Stimulated activated naive B cell treated with anti-CD40 and anti-IgM and Interleukin-4, amounts not matched to agents 10 μg/mL and 1 μg/mL and 100 μg/mL, for 72 hours (primary cell): Measurements from ENCODE around the gene RALGAPA1.

Experiments used
- ATAC-seq, 2 donors: fragments of 150-1000 bp; cut with Tn5 transposase; replicated peaks; 2 replicates each; pipeline ENCODE4 v1.10.0; 2021; ENCODE audit warnings: moderate library complexity in 1 of 2
- DNase-seq: peaks from one replicate; pipeline ENCODE4 v3.0.0; 2021
- H3K27ac Mint-ChIP-seq: one replicate; pipeline ENCODE4 v1.8.0; 2022; ENCODE audit warnings: mild to moderate bottlenecking, mixed read lengths
- H3K27me3 Mint-ChIP-seq, 2 donors: one replicate each; pipeline ENCODE4 v1.8.0; 2022; ENCODE audit warnings: mixed read lengths in 2 of 2
- H3K36me3 Mint-ChIP-seq, 2 donors: one replicate each; pipeline ENCODE4 v1.8.0; 2022; ENCODE audit warnings: mixed read lengths in 2 of 2, mild to moderate bottlenecking in 1 of 2
- H3K4me1 Mint-ChIP-seq, 2 donors: one replicate each; pipeline ENCODE4 v1.8.0; 2022; ENCODE audit warnings: mixed read lengths in 2 of 2, mild to moderate bottlenecking in 1 of 2
- H3K4me3 Mint-ChIP-seq, 2 donors: one replicate each; pipeline ENCODE4 v1.8.0; 2022; ENCODE audit warnings: mild to moderate bottlenecking in 2 of 2, mixed read lengths in 2 of 2, moderate library complexity in 1 of 2
- H3K9me3 Mint-ChIP-seq, 2 donors: one replicate each; pipeline ENCODE4 v1.8.0; 2022; ENCODE audit warnings: mixed read lengths in 2 of 2, mild to moderate bottlenecking in 1 of 2

Gene RALGAPA1

DNA sequence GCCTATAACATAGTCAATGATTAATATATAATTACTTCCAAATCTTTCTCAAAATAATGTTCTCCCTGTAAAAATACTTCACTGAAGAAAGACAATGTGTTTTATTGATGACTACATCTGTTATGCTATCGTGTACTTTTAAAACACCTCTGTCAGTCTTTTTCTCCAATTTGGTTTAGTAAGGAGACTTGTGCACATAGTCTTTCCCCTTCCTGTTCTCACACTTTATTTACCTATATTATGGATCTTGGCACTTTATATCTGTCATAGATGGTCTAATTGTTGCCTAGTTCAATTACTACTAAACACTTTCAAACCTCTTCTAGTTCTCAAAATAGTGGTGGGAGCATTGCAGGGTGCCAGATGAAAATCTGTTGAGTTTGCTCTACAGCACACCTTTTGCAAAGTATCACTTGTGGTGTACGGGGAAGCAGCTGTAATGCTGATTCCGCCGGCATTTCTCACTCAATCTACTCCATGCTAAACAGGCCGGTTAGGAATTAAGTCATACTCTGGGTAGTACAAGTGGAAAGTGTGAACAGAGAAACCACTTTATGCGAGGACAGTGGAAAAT lies 276.2 kb downstream of the RALGAPA1 start:
- Mint-ChIP-seq H3K27me3 (peaks cover 39 to 66% of the 10 kb centered on the region in 2 donors), H3K36me3 (peaks cover 2% of the 10 kb centered on the region in 2 donors), H3K4me1 (peaks cover 7 to 24% of the 10 kb centered on the region in 2 donors), H3K27ac (no peak overlapping the region), H3K4me3 (peak overlapping the region; percentile 82 to 83), H3K9me3 (no peaks in the 10 kb centered on the region)
- DNase-seq (no peak), ATAC-seq (no peak)

DNA sequence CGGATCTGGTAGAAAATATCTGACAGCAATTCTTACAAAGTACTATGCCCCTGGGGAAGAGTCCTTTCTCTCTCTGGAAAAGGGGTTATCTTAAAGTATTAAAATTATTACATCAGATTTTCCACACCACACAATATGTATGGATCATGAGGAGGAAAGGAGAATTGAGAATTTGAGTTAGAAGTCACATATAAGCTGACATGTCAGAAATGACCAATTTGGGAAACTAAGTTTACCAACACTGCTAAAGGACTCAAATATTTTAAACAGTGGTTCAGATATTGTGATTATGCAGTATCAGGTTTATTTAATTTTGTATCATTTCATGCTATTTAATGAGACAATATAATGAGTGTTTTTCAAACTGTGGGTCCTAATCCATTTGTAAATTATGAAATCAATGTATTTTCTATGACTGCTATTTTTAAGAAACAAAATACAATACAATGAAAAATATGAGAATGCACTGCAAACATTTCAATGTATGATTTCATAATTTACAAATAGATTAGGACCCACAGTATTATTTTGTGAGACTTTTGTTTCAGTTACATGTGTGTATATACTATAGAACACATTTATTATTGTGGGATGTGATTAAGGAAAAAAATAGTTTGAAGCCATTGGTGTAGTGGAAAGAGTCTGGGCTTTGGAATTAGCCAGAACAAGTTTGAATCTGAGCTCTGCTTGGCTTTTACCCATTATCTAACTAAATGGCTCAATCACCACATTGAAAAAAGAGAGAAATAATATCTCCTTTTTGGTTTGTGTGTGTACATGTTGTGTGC lies 276.9 kb downstream of the RALGAPA1 start:
- no peak for DNase-seq
- H3K36me3 Mint-ChIP-seq: no peaks in the 10 kb centered on the region
- H3K4me1 Mint-ChIP-seq: peaks cover 7 to 24% of the 10 kb centered on the region in 2 donors
- no peak for ATAC-seq
- no peaks in the 10 kb centered on the region for H3K9me3 Mint-ChIP-seq
- no peak overlapping the region for H3K4me3 Mint-ChIP-seq
- peaks cover 39 to 66% of the 10 kb centered on the region in 2 donors for H3K27me3 Mint-ChIP-seq
- no peak overlapping the region for H3K27ac Mint-ChIP-seq

DNA sequence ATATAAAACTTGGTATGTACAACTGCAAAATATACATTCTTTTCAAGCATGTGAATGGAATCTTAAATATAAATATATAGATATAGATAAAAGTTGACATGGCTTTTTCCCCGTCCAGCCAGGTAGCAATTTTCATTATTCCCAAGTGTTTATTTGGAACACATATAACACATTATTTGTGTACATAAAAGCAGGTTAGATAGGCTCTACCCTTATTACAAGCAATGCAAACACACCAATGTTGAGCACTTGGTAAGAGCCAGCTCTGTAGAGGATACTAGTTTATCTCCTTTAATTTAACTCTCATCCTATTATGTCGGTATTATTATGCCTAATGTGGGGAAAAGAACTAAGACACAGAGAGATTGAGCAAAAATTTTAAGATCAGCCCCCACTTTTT lies 282.1 kb downstream of the RALGAPA1 start:
- H3K9me3 Mint-ChIP-seq: peaks cover 0 to 2% of the 10 kb centered on the region in 2 donors
- ATAC-seq: no peak
- H3K36me3 Mint-ChIP-seq: peaks cover 0 to 2% of the 10 kb centered on the region in 2 donors
- no peak overlapping the region for H3K27ac Mint-ChIP-seq
- H3K27me3 Mint-ChIP-seq: peaks cover 18 to 35% of the 10 kb centered on the region in 2 donors
- H3K4me1 Mint-ChIP-seq: no peaks in the 10 kb centered on the region
- no peak for DNase-seq
- no peak overlapping the region for H3K4me3 Mint-ChIP-seq

DNA sequence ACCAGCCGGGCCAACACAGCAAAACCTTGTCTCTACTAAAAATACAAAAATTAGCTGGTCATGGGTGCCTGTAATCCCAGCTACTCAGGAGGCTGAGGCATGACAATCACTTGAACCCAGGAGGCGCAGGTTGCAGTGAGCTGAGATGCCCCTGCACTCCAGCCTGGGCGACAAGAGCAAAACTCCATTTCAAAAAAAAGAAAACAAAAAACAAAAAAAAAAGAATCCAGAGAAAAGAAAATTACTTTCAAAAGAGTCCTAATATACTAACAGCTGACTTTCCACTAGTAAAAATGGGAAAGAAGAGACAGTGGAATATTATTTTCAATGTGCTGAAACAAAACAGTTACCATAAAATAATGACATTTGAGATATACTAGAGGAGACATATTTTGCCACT lies 283.4 kb downstream of the RALGAPA1 start:
- no peaks in the 10 kb centered on the region for H3K4me1 Mint-ChIP-seq
- no peak overlapping the region for H3K27ac Mint-ChIP-seq
- no peak for ATAC-seq
- H3K36me3 Mint-ChIP-seq: peaks cover 0 to 2% of the 10 kb centered on the region in 2 donors
- peaks cover 0 to 2% of the 10 kb centered on the region in 2 donors for H3K9me3 Mint-ChIP-seq
- H3K27me3 Mint-ChIP-seq: peaks cover 16 to 30% of the 10 kb centered on the region in 2 donors
- DNase-seq: no peak
- H3K4me3 Mint-ChIP-seq: no peak overlapping the region

DNA sequence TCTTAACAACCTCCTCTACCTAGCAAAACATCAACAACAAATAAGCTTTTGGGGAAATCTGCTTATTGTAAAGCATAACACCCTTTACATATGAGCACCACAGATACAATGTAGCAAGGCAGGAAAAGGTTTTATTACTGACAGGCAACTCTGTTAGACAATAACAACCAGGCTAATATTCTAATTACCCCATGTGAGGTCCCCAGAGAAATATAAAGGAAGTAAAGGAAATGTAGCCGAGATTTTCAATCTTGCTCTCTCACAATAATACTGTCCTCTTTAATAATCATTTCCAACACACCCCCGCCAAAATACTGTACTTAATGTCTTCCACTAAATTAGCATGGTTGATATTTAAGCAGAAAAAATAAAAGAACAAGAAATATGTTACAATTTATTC lies 289.1 kb downstream of the RALGAPA1 start:
- peaks cover 0 to 4% of the 10 kb centered on the region in 2 donors for H3K27me3 Mint-ChIP-seq
- no peak overlapping the region for H3K27ac Mint-ChIP-seq

DNA sequence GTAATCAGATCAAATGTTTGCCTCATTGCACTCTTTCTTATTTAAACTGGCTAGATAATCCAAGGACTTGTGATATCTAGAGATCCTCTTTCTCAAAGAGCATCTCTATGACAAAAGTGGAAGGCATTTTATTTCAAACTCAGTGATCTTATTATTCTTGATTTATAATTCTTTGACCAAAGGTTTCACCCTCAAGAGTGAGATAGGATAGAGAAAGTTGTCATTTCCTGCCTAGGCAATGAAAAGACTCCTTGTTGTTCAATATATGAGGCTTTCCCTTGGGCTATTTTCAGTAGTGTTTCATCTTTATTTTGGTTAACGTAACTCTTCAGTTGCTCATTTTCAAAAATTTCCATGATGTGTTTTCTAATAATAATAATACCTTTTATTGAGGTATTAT lies 293.2 kb downstream of the RALGAPA1 start:
- DNase-seq (no peak), ATAC-seq (no peak)
- peaks cover 0 to 4% of the 10 kb centered on the region in 2 donors for H3K27me3 Mint-ChIP-seq
- no peaks in the 10 kb centered on the region for H3K36me3 Mint-ChIP-seq
- H3K4me1 Mint-ChIP-seq: no peaks in the 10 kb centered on the region
- no peak overlapping the region for H3K27ac Mint-ChIP-seq
- H3K4me3 Mint-ChIP-seq: no peak overlapping the region
- H3K9me3 Mint-ChIP-seq: peaks cover 0 to 8% of the 10 kb centered on the region in 2 donors

More for the DNA sequence above, 289.1 kb downstream of the RALGAPA1 start:
- H3K9me3 Mint-ChIP-seq: no peaks in the 10 kb centered on the region
- H3K4me1 Mint-ChIP-seq: no peaks in the 10 kb centered on the region
- DNase-seq (no peak), ATAC-seq (no peak)
- H3K4me3 Mint-ChIP-seq: no peak overlapping the region
- H3K36me3 Mint-ChIP-seq: no peaks in the 10 kb centered on the region

DNA sequence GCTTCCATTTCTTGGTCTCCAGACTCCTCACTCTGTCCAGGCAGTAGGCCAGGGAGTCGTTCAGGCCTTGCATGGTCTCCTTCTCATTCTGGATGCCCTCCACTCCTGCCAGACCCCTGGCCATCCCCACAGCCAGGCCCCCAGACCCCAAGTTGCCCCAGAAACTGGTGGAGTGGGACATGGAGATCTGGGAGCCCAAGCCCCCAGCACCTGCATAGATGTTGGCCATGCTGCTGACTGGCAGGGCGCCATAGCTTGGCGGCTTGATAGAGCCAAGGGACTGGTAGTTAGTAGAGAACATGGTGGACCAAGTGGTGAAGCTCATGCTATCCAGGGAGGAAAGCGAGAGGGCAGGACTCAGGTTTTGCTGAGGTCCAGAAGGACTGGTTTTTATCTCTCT lies 296.3 kb downstream of the RALGAPA1 start:
- Mint-ChIP-seq H3K4me1 (no peaks in the 10 kb centered on the region), H3K9me3 (peaks cover 0 to 8% of the 10 kb centered on the region in 2 donors), H3K36me3 (no peaks in the 10 kb centered on the region)

DNA sequence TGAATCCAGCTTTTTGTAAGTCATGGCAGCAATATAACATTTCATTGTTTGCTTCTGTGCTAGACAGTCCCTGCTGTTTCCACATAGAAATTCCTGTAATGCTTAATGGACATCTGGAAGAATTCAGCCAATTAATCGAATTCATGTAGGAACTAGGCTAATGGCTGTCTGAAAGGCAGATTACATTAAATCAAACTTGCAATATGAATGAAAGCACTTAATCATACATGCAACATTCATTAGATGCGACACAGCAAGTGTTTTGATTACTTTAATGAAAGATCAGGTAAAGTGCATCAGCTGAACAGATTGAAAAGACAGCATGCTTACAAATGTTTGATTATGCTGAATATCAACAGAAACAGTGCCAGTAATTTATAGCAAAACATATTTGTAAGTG lies 299.2 kb downstream of the RALGAPA1 start:
- Mint-ChIP-seq H3K9me3 (peaks cover 0 to 8% of the 10 kb centered on the region in 2 donors), H3K4me1 (no peaks in the 10 kb centered on the region), H3K36me3 (no peaks in the 10 kb centered on the region), H3K27ac (no peak overlapping the region), H3K4me3 (no peak overlapping the region), H3K27me3 (peaks cover 0 to 5% of the 10 kb centered on the region in 2 donors)
- ATAC-seq (no peak), DNase-seq (no peak)

More for the DNA sequence above, 296.3 kb downstream of the RALGAPA1 start:
- Mint-ChIP-seq H3K27me3 (no peaks in the 10 kb centered on the region), H3K27ac (no peak overlapping the region), H3K4me3 (no peak overlapping the region)
- DNase-seq: no peak
- ATAC-seq: no peak

DNA sequence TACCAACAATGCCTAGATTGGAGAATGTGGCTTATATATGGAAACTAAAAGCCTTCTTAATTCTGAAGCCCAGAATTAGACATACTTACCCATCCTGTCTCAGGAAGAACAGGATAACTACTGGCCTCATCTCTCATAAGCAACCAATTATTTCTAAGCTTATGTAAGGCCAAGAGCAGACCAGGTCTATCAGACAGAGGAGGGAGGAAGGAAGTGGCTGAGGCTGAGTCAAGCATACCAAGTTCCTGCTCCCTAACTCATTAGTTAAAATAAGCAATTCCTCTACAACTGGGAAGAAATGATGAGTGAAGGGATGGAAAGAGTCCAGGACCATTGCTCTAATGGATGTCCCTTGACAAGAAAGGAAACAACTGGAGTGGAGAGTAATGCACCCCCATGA lies 302.2 kb downstream of the RALGAPA1 start:
- DNase-seq (no peak), ATAC-seq (no peak)
- H3K9me3 Mint-ChIP-seq: no peaks in the 10 kb centered on the region
- no peak overlapping the region for H3K4me3 Mint-ChIP-seq
- H3K4me1 Mint-ChIP-seq: no peaks in the 10 kb centered on the region
- no peaks in the 10 kb centered on the region for H3K36me3 Mint-ChIP-seq
- H3K27ac Mint-ChIP-seq: no peak overlapping the region
- H3K27me3 Mint-ChIP-seq: peaks cover 5% of the 10 kb centered on the region in 2 donors

DNA sequence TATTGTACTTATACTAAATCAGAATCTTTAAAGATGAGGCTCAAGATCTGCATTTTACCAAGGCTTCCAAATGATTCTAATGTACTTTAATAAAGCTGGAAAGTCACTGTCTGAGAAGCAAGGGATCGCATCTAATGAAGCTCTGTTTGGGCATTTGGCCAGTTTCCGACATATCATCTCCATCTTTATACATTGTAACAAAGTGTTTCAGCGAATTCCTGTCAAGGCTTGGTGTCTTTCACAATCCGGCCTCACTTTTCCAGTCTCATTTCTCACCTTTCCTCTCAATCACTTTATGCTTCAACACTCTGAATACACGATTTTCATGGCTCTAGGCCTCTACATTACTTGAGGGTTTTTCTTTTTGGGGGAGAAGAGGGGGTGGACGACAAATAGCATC lies 302.6 kb downstream of the RALGAPA1 start:
- peaks cover 5% of the 10 kb centered on the region in 2 donors for H3K27me3 Mint-ChIP-seq
- no peaks in the 10 kb centered on the region for H3K9me3 Mint-ChIP-seq
- H3K36me3 Mint-ChIP-seq: no peaks in the 10 kb centered on the region
- ATAC-seq (no peak), DNase-seq (no peak)
- no peaks in the 10 kb centered on the region for H3K4me1 Mint-ChIP-seq
- H3K27ac Mint-ChIP-seq: no peak overlapping the region
- no peak overlapping the region for H3K4me3 Mint-ChIP-seq

DNA sequence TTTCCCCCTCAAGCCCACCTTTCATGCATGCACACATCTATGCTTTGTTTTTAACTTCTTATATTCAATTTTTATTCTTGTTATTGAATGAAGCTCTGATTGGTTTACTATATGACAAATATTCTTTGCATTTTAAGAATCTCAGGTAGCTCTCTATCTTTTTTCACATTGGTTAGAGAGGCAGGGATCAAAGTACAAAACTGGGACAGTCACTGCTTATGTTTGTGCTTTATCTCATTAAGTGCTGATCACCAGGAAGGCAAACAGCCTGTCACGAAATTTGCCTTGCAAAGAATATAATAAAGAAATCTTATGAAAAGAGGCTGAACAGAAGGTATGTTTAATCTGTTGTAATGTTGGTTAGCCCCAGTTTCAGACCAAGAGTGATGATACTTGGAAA lies 304.8 kb downstream of the RALGAPA1 start:
- ATAC-seq (no peak), DNase-seq (no peak)
- no peaks in the 10 kb centered on the region for H3K4me1 Mint-ChIP-seq
- no peaks in the 10 kb centered on the region for H3K9me3 Mint-ChIP-seq
- peaks cover 7% of the 10 kb centered on the region in 2 donors for H3K27me3 Mint-ChIP-seq
- no peak overlapping the region for H3K27ac Mint-ChIP-seq
- H3K36me3 Mint-ChIP-seq: no peaks in the 10 kb centered on the region
- H3K4me3 Mint-ChIP-seq: no peak overlapping the region

DNA sequence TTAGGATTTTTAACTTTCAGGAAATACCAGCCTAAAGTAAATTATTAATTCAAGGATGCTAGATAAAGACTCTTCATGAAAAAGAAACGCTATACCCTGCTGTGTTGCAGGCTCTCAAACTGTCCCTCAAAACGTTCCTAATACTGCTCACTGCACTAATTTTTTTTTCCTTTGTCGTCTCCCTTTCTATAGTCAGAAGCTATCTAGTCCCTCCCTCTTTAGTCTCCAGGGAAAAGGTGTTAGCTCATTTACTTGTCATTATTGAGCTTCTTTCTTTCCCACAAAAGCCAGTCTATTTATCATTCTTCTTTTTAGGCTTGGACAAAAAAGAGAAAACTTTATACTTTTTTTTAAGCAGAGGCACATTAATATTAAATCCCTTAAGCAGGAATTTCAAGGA lies 305.4 kb downstream of the RALGAPA1 start:
- no peak for DNase-seq
- H3K4me3 Mint-ChIP-seq: no peak overlapping the region
- peaks cover 0 to 2% of the 10 kb centered on the region in 2 donors for H3K9me3 Mint-ChIP-seq
- H3K27me3 Mint-ChIP-seq: peaks cover 13% of the 10 kb centered on the region in 2 donors
- ATAC-seq: no peak
- H3K4me1 Mint-ChIP-seq: no peaks in the 10 kb centered on the region
- H3K36me3 Mint-ChIP-seq: no peaks in the 10 kb centered on the region
- no peak overlapping the region for H3K27ac Mint-ChIP-seq

DNA sequence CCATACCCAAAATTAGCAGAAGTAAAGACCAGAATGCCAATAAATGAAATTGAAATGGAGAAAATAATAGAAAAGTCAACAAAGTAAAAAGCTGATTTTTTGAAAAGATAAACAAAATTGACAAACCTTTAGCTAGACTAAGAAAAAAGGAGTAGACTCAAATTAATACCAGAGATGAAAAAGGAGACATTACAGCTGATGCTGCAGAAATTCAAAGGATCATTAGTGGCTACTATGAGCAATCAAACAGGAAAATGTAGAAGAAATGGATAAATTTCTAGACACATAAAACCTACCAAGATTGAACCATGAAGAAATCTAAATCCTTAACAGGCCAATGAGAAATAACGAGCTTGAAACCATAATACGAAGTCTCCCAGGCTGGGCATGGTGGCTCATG lies 309.9 kb downstream of the RALGAPA1 start:
- ATAC-seq (no peak), DNase-seq (no peak)
- H3K36me3 Mint-ChIP-seq: no peaks in the 10 kb centered on the region
- no peak overlapping the region for H3K27ac Mint-ChIP-seq
- H3K4me1 Mint-ChIP-seq: no peaks in the 10 kb centered on the region
- peaks cover 27 to 38% of the 10 kb centered on the region in 2 donors for H3K27me3 Mint-ChIP-seq
- H3K9me3 Mint-ChIP-seq: peaks cover 0 to 3% of the 10 kb centered on the region in 2 donors
- no peak overlapping the region for H3K4me3 Mint-ChIP-seq

DNA sequence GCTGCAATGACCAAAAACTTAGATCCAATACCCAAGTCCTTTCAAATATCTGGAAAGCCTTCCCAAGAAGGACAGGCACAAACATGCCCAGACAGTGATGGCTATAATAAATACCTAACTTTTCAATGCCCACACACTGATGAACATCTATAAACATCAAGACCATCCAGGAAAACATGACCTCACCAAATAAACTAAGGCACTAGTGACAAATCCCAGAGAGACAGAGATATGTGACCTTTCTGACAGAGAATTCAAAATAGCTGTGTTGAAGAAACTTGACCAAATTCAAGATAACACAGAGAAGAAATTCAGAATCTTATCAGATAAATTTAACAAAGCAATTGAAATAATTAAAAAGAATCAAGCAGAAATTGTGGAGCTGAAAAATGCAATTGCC lies 313.8 kb downstream of the RALGAPA1 start:
- peaks cover 41 to 43% of the 10 kb centered on the region in 2 donors for H3K27me3 Mint-ChIP-seq
- no peak overlapping the region for H3K4me3 Mint-ChIP-seq
- ATAC-seq (no peak), DNase-seq (no peak)
- no peaks in the 10 kb centered on the region for H3K36me3 Mint-ChIP-seq
- H3K9me3 Mint-ChIP-seq: peaks cover 10% of the 10 kb centered on the region in 2 donors
- H3K27ac Mint-ChIP-seq: no peak overlapping the region
- H3K4me1 Mint-ChIP-seq: no peaks in the 10 kb centered on the region

DNA sequence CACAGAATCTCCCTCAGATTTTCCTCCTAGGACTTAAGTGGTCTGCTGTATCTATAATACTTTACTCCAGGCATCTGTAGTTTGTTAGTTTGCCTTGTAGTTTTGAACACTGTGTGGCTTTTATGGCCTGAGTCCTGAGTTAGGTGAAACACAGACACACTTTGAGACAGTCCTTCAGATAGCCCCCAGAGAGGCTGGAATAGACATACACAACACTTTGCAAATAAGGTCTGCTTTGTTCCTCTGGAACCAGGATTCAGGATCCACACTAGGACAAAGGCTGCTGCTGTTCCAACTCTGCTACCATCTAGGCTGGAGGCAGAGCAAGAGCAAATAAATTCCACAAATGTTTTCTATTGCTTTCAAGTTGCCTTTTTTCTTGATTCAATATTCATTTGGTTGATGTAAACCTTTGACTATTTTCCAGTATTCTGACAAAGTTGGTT lies 316.5 kb downstream of the RALGAPA1 start:
- peaks cover 25 to 30% of the 10 kb centered on the region in 2 donors for H3K27me3 Mint-ChIP-seq

More for the DNA sequence above, 316.5 kb downstream of the RALGAPA1 start:
- DNase-seq (no peak), ATAC-seq (no peak)
- Mint-ChIP-seq H3K36me3 (no peaks in the 10 kb centered on the region), H3K4me1 (no peaks in the 10 kb centered on the region), H3K4me3 (no peak overlapping the region), H3K9me3 (peaks cover 8 to 10% of the 10 kb centered on the region in 2 donors), H3K27ac (no peak overlapping the region)
